K562 treated with DMSO at 1 percent for 12 hours (cell line): ENCODE results near the gene BMPR2. TPM values are rescaled to one million over a fixed set of nuclear protein-coding genes. Genes with fewer than 3 reads are reported as not detected.

Source experiments
- total RNA-seq: library from RNA; unstranded; fragments of 300-600 nt; gene quantifications from 2 replicates; pipeline ENCODE4 v1.2.3, GENCODE V29; 2022; ENCODE audit not compliant: insufficient read depth

BMPR2 gene
- 0.81 and 5.8 TPM in 2 replicates for total RNA-seq

GRCh38 chr2:202375609-202376408 is at the start of gene BMPR2:
Gene BMPR2 (plus strand): TSS chr2:202376327. CDS start chr2:202377475, 1,148 bp downstream.

Other genes with a start within 250 kb of the BMPR2 start
- 48.7 and 66.6 TPM in 2 replicates for gene SUMO1, start 137.7 kb upstream of the BMPR2 start, total RNA-seq
- 34.7 and 61.0 TPM in 2 replicates for gene NOP58, start 110.6 kb upstream of the BMPR2 start, total RNA-seq